ENCODE results near the gene NRSN2. TPM values are rescaled to one million over a fixed set of nuclear protein-coding genes. Genes with fewer than 3 reads are reported as not detected.

NRSN2 gene
- total RNA-seq, 1 experiment from 2014 or later = 44.9 TPM

GRCh38 chr20:400128-400453 is 53.2 kb downstream of the NRSN2 start:
- ChIA-PET POLR2A (no interaction called here), CTCF (no interaction called here)
- no peak for DNase-seq (ENCODE audit: low read depth, low spot score)
- in situ Hi-C loops (cut with HindIII; ENCODE audit: low pct_unique_long_range_greater_than_20kb, low sequenced_read_pairs) = no loop called here
- TF ChIP-seq TCF7L2 (IDR thresholded peaks at IDR 0.05; ENCODE audit: low read depth, low read length) (no peak), SIN3A (IDR thresholded peaks at IDR 0.05; ENCODE audit: borderline replicate concordance, insufficient read depth, low read depth, low read length) (no peak)
- Histone ChIP-seq H3K27me3 (ENCODE audit: control insufficient read depth, insufficient read depth, low read length) (no peaks in the 10 kb centered on the region), H3K27ac (ENCODE audit: low read length) (peak overlapping the region; percentile 75; the same call in 1 of the 2 replicates), H3K4me1 (ENCODE audit: control insufficient read depth, insufficient read depth, low read length) (peaks cover 6% of the 10 kb centered on the region), H3K36me3 (ENCODE audit: control insufficient read depth, insufficient read depth, low read length) (no peaks in the 10 kb centered on the region), H3K4me3 (ENCODE audit: low read depth in 2 of 2, low read length in 2 of 2) (no peak overlapping the region), H3K9me3 (ENCODE audit: control insufficient read depth, insufficient read depth, low read depth, low read length) (peaks cover 6% of the 10 kb centered on the region; the same call in 1 of the 2 replicates)
- intact Hi-C loops (cut with micrococcal nuclease; ENCODE audit: unreplicated experiment) = no loop called here
- BruUV-seq (replicated peaks) = no TSS peak
- ATAC-seq = peak; percentile 12; the same call in 1 of the 2 replicates

GRCh38 chr20:400454-401275 is 53.8 kb downstream of the NRSN2 start:
- ChIA-PET CTCF (no interaction called here), POLR2A (no interaction called here)
- in situ Hi-C loops (cut with HindIII; ENCODE audit: low pct_unique_long_range_greater_than_20kb, low sequenced_read_pairs) (no loop called here), intact Hi-C loops (cut with micrococcal nuclease; ENCODE audit: unreplicated experiment) (no loop called here)
- TF ChIP-seq CTCF (IDR thresholded peaks at IDR 0.05) (no peak), SIN3A (IDR thresholded peaks at IDR 0.05; ENCODE audit: borderline replicate concordance, insufficient read depth, low read depth, low read length) (no peak), REST (IDR thresholded peaks at IDR 0.05; ENCODE audit: insufficient read depth in 1 of 2, low read depth in 2 of 2, low read length in 1 of 2) (no peak), TCF7L2 (IDR thresholded peaks at IDR 0.05; ENCODE audit: low read depth, low read length) (no peak), POLR2AphosphoS5 (IDR thresholded peaks at IDR 0.05; ENCODE audit: low read depth, low read length) (no peak)
- no peaks in the 10 kb centered on the region for H3K36me3 ChIP-seq (ENCODE audit: control insufficient read depth, insufficient read depth, low read length)
- H3K27me3 ChIP-seq (ENCODE audit: control insufficient read depth, insufficient read depth, low read length) = no peaks in the 10 kb centered on the region
- H3K4me3 ChIP-seq (ENCODE audit: low read depth in 2 of 2, low read length in 2 of 2) = no peak overlapping the region
- H3K27ac ChIP-seq (ENCODE audit: low read length) = peak overlapping the region; percentile 75; the same call in 1 of the 2 replicates
- H3K4me1 ChIP-seq (ENCODE audit: control insufficient read depth, insufficient read depth, low read length) = peaks cover 6% of the 10 kb centered on the region
- no TSS peak for BruUV-seq (replicated peaks)
- DNase-seq (ENCODE audit: low read depth, low spot score) = no peak
- peaks cover 6% of the 10 kb centered on the region; the same call in 1 of the 2 replicates for H3K9me3 ChIP-seq (ENCODE audit: control insufficient read depth, insufficient read depth, low read depth, low read length)
- peak; percentile 71 for ATAC-seq
